Neural progenitor cell (in vitro differentiated cells): Measurements from ENCODE around the gene FGFR2. TPM values are rescaled to one million over a fixed set of nuclear protein-coding genes. Genes with fewer than 3 reads are reported as not detected.

Experiments used
- DNase-seq: peaks from one replicate; pipeline ENCODE4 v3.0.0-alpha.2; 2016; ENCODE audit warnings: low spot score
- H2AFZ ChIP-seq: fragments of 200-600 bp; sonication (generic); replicated peaks from 2 replicates; pipeline ENCODE4 v1.6.1; 2016; ENCODE audit warnings: antibody characterized with exemption
- H3F3A ChIP-seq: fragments of 200-600 bp; sonication (generic); 2 replicates; pipeline ENCODE4 v1.6.1; 2016; ENCODE audit warnings: antibody characterized with exemption, low read depth
- H3K27ac ChIP-seq: fragments of 200-600 bp; sonication (generic); 2 replicates; pipeline ENCODE4 v1.5.1; 2016; ENCODE audit warnings: mild to moderate bottlenecking
- H3K27me3 ChIP-seq: fragments of 200-600 bp; sonication (generic); 2 replicates; pipeline ENCODE4 v1.6.1; 2016; ENCODE audit warnings: mild to moderate bottlenecking, moderate library complexity
- H3K36me3 ChIP-seq: fragments of 200-600 bp; sonication (generic); 2 replicates; pipeline ENCODE4 v1.5.1; 2016
- H3K4me1 ChIP-seq: fragments of 200-600 bp; sonication (generic); 2 replicates; pipeline ENCODE4 v1.6.1; 2016; ENCODE audit warnings: mixed run types
- H3K4me2 ChIP-seq: fragments of 200-600 bp; sonication (generic); 2 replicates; pipeline ENCODE4 v1.6.1; 2016
- H3K4me3 ChIP-seq: fragments of 200-600 bp; sonication (generic); 2 replicates; pipeline ENCODE4 v1.5.1; 2016
- H3K79me2 ChIP-seq: fragments of 200-600 bp; sonication (generic); 2 replicates; pipeline ENCODE4 v1.6.1; 2016; ENCODE audit warnings: low read depth
- H3K9ac ChIP-seq: fragments of 200-600 bp; sonication (generic); 2 replicates; pipeline ENCODE4 v1.6.1; 2016
- H3K9me3 ChIP-seq: fragments of 200-600 bp; sonication (generic); 2 replicates; pipeline ENCODE4 v1.5.1; 2016; ENCODE audit warnings: low read depth
- H4K20me1 ChIP-seq: fragments of 200-600 bp; sonication (generic); 2 replicates; pipeline ENCODE4 v1.6.1; 2016; ENCODE audit warnings: low read depth
- H3K27ac Mint-ChIP-seq: 3 replicates; pipeline ENCODE4 v1.8.0; 2021; ENCODE audit warnings: mixed read lengths
- H3K27me3 Mint-ChIP-seq: 2 replicates; pipeline ENCODE4 v1.8.0; 2022; ENCODE audit warnings: low read depth, mild to moderate bottlenecking, inconsistent platforms, moderate library complexity, mixed read lengths; ENCODE audit not compliant: insufficient read depth
- H3K36me3 Mint-ChIP-seq: 3 replicates; pipeline ENCODE4 v1.8.0; 2021; ENCODE audit warnings: mixed read lengths
- H3K4me1 Mint-ChIP-seq: 3 replicates; pipeline ENCODE4 v1.8.0; 2021; ENCODE audit warnings: mixed read lengths
- H3K4me3 Mint-ChIP-seq: 3 replicates; pipeline ENCODE4 v1.8.0; 2021; ENCODE audit warnings: mild to moderate bottlenecking, moderate library complexity, mixed read lengths
- H3K9me3 Mint-ChIP-seq: 3 replicates; pipeline ENCODE4 v1.8.0; 2020; ENCODE audit warnings: mixed read lengths
- CTCF ChIP-seq: fragments of 200-600 bp; sonication (generic); IDR thresholded peaks from 2 replicates; pipeline ENCODE4 v1.5.1; 2017; ENCODE audit warnings: antibody characterized with exemption, mild to moderate bottlenecking
- EZH2 ChIP-seq: fragments of 200-600 bp; sonication (generic); IDR thresholded peaks from 2 replicates; pipeline ENCODE4 v1.6.1; 2017; ENCODE audit warnings: antibody characterized with exemption, mild to moderate bottlenecking, moderate library complexity
- EZH2phosphoT487 ChIP-seq: fragments of 200-600 bp; sonication (generic); IDR thresholded peaks from 2 replicates; pipeline ENCODE4 v1.6.1; 2017; ENCODE audit warnings: antibody characterized with exemption
- total RNA-seq: library from RNA; depleted of rRNA; stranded (reverse); fragments of >200 nt; gene quantifications from 2 replicates; pipeline ENCODE4 v1.2.3, GENCODE V29; 2015; ENCODE audit warnings: low replicate concordance

The FGFR2 gene
- total RNA-seq, 1 donor from 2014 or later, result 99.1 TPM

- no peaks in the 10 kb centered on the region for H4K20me1 ChIP-seq
- no peak for TF ChIP-seq EZH2
- no peak for TF ChIP-seq CTCF
- no peak for TF ChIP-seq EZH2phosphoT487
- H3K4me1 ChIP-seq, result no peaks in the 10 kb centered on the region
- Mint-ChIP-seq H3K4me3 (no peak overlapping the region), H3K27ac (peak overlapping the region; percentile 27), H3K36me3 (peaks cover 3% of the 10 kb centered on the region), H3K27me3 (peaks cover 6% of the 10 kb centered on the region), H3K9me3 (peaks cover 5% of the 10 kb centered on the region), H3K4me1 (peaks cover 9% of the 10 kb centered on the region)
- no peaks in the 10 kb centered on the region for H3K79me2 ChIP-seq
- no peak for DNase-seq
- H2AFZ ChIP-seq, result no peak overlapping the region
- H3K4me2 ChIP-seq, result no peak overlapping the region
- no peaks in the 10 kb centered on the region for H3K36me3 ChIP-seq
- no peaks in the 10 kb centered on the region for H3K27me3 ChIP-seq
- H3K9ac ChIP-seq, result no peak overlapping the region
- H3F3A ChIP-seq, result no peaks in the 10 kb centered on the region
- no peaks in the 10 kb centered on the region for H3K9me3 ChIP-seq
- H3K27ac ChIP-seq, result no peak overlapping the region
- H3K4me3 ChIP-seq, result no peak overlapping the region
Observed at GRCh38 chr10:121616291-121616690, 18.0 kb upstream of the FGFR2 start.

GRCh38 chr10:121615836-121616235, 17.6 kb upstream of the FGFR2 start:
- Mint-ChIP-seq H3K4me3 (no peak overlapping the region), H3K27ac (no peak overlapping the region), H3K27me3 (peaks cover 8% of the 10 kb centered on the region), H3K4me1 (peaks cover 9% of the 10 kb centered on the region), H3K9me3 (peaks cover 5% of the 10 kb centered on the region), H3K36me3 (peaks cover 3% of the 10 kb centered on the region)
- Histone ChIP-seq H3K79me2 (no peaks in the 10 kb centered on the region), H2AFZ (no peak overlapping the region), H4K20me1 (no peaks in the 10 kb centered on the region), H3K4me1 (no peaks in the 10 kb centered on the region), H3F3A (no peaks in the 10 kb centered on the region), H3K27me3 (no peaks in the 10 kb centered on the region), H3K27ac (no peak overlapping the region), H3K4me3 (no peak overlapping the region), H3K9me3 (no peaks in the 10 kb centered on the region), H3K4me2 (no peak overlapping the region), H3K9ac (no peak overlapping the region), H3K36me3 (no peaks in the 10 kb centered on the region)
- TF ChIP-seq EZH2phosphoT487, result no peak
- no peak for DNase-seq

- Histone ChIP-seq H2AFZ (no peak overlapping the region), H3K36me3 (no peaks in the 10 kb centered on the region), H3K4me1 (no peaks in the 10 kb centered on the region), H3K4me2 (no peak overlapping the region), H3K27ac (no peak overlapping the region), H3K79me2 (no peaks in the 10 kb centered on the region), H3K9me3 (no peaks in the 10 kb centered on the region), H4K20me1 (no peaks in the 10 kb centered on the region), H3K9ac (no peak overlapping the region), H3K4me3 (no peak overlapping the region), H3F3A (no peaks in the 10 kb centered on the region), H3K27me3 (no peaks in the 10 kb centered on the region)
- Mint-ChIP-seq H3K27me3 (peaks cover 8% of the 10 kb centered on the region), H3K4me3 (no peak overlapping the region), H3K36me3 (peaks cover 3% of the 10 kb centered on the region), H3K4me1 (peaks cover 9% of the 10 kb centered on the region), H3K9me3 (peaks cover 5% of the 10 kb centered on the region), H3K27ac (no peak overlapping the region)
- TF ChIP-seq CTCF (no peak), EZH2phosphoT487 (no peak), EZH2 (no peak)
- no peak for DNase-seq
Observed at GRCh38 chr10:121615435-121615793, 17.2 kb upstream of the FGFR2 start.

- H3K9me3 ChIP-seq, result no peaks in the 10 kb centered on the region
- H3K36me3 ChIP-seq, result no peaks in the 10 kb centered on the region
- Mint-ChIP-seq H3K4me3 (no peak overlapping the region), H3K36me3 (peaks cover 3% of the 10 kb centered on the region), H3K4me1 (peaks cover 9% of the 10 kb centered on the region), H3K9me3 (peaks cover 5% of the 10 kb centered on the region), H3K27me3 (peaks cover 8% of the 10 kb centered on the region), H3K27ac (no peak overlapping the region)
- H3K27ac ChIP-seq, result no peak overlapping the region
- no peaks in the 10 kb centered on the region for H3K27me3 ChIP-seq
- TF ChIP-seq EZH2, result no peak
- TF ChIP-seq CTCF, result no peak
- TF ChIP-seq EZH2phosphoT487, result no peak
- H3K4me2 ChIP-seq, result no peak overlapping the region
- H2AFZ ChIP-seq, result no peak overlapping the region
- H3K79me2 ChIP-seq, result no peaks in the 10 kb centered on the region
- H3K4me3 ChIP-seq, result no peak overlapping the region
- no peaks in the 10 kb centered on the region for H4K20me1 ChIP-seq
- no peaks in the 10 kb centered on the region for H3K4me1 ChIP-seq
- no peaks in the 10 kb centered on the region for H3F3A ChIP-seq
- no peak for DNase-seq
- H3K9ac ChIP-seq, result no peak overlapping the region
Observed at GRCh38 chr10:121614613-121615434, 16.6 kb upstream of the FGFR2 start.
